Stimulated activated CD8-positive, alpha-beta memory T cell treated with anti-CD3 and anti-CD28 coated beads, Interleukin-12 subunit alpha, Interleukin-12 subunit beta, amount 100 ng/mL, for 24 hours (primary cell): ENCODE measurements around the gene ARMCX6.
"Not testable (repeated sequence)": the region's sequence is repeated elsewhere in the genome, so short reads cannot be mapped to it uniquely, and the experiment has no call there.

ENCODE experiments used
- DNase-seq: peaks from one replicate; pipeline ENCODE4 v3.0.0-alpha.2; 2020; ENCODE audit errors: extremely low read depth

Gene ARMCX6

GRCh38 chrX:101617211-101618191 lies at the start of gene ARMCX6:
Gene ARMCX6 (minus strand): TSS chrX:101618000. CDS start chrX:101616620, 1,380 bp downstream.
- DNase-seq: peak; percentile 41

- no peak for DNase-seq
Observed at GRCh38 chrX:101659601-101660063, 41.8 kb upstream of the ARMCX6 start, which contains the start of gene ARMCX2. Gene ARMCX2 (minus strand): TSS chrX:101659850. CDS start chrX:101657588, 2,262 bp downstream.

- DNase-seq: peak; percentile 21
Observed at GRCh38 chrX:101658661-101659491, 41.1 kb upstream of the ARMCX6 start.

GRCh38 chrX:101657495-101657894 lies 39.7 kb upstream of the ARMCX6 start:
- no peak for DNase-seq

- DNase-seq: no peak
Observed at GRCh38 chrX:101656817-101657216, 39.0 kb upstream of the ARMCX6 start.

GRCh38 chrX:101655534-101655933 lies 37.7 kb upstream of the ARMCX6 start:
- DNase-seq: no peak

GRCh38 chrX:101647716-101648115 lies 29.9 kb upstream of the ARMCX6 start:
- not testable (repeated sequence) for DNase-seq

- no peak for DNase-seq
Observed at GRCh38 chrX:101642093-101642492, 24.3 kb upstream of the ARMCX6 start.

GRCh38 chrX:101639583-101639982 lies 21.8 kb upstream of the ARMCX6 start:
- DNase-seq: no peak

GRCh38 chrX:101619364-101619763 lies 1.6 kb upstream of the ARMCX6 start:
- DNase-seq: no peak

- DNase-seq: no peak
Observed at GRCh38 chrX:101605728-101606127, 12.1 kb downstream of the ARMCX6 start.

GRCh38 chrX:101605146-101605545 lies 12.7 kb downstream of the ARMCX6 start:
- DNase-seq: no peak

- no peak for DNase-seq
Observed at GRCh38 chrX:101602077-101602476, 15.7 kb downstream of the ARMCX6 start.

- DNase-seq: not testable (repeated sequence)
Observed at GRCh38 chrX:101599592-101599991, 18.2 kb downstream of the ARMCX6 start.

- DNase-seq: no peak
Observed at GRCh38 chrX:101595739-101596419, 21.9 kb downstream of the ARMCX6 start.
